HG03558 (cell line): ENCODE results near the gene APBB2.
A peak's percentile ranks its signal among the peaks of the same experiment; 100 is the strongest.
"Not testable (repeated sequence)": the region's sequence is repeated elsewhere in the genome, so short reads cannot be mapped to it uniquely, and the experiment has no call there.

Source experiments
- ATAC-seq: cut with Tn5 transposase; IDR thresholded peaks from one replicate; pipeline ENCODE4 v1.9.1; 2021; ENCODE audit warnings: moderate number of reproducible peaks; ENCODE audit not compliant: unreplicated experiment; ENCODE audit errors: extremely low read depth

Gene APBB2

DNA sequence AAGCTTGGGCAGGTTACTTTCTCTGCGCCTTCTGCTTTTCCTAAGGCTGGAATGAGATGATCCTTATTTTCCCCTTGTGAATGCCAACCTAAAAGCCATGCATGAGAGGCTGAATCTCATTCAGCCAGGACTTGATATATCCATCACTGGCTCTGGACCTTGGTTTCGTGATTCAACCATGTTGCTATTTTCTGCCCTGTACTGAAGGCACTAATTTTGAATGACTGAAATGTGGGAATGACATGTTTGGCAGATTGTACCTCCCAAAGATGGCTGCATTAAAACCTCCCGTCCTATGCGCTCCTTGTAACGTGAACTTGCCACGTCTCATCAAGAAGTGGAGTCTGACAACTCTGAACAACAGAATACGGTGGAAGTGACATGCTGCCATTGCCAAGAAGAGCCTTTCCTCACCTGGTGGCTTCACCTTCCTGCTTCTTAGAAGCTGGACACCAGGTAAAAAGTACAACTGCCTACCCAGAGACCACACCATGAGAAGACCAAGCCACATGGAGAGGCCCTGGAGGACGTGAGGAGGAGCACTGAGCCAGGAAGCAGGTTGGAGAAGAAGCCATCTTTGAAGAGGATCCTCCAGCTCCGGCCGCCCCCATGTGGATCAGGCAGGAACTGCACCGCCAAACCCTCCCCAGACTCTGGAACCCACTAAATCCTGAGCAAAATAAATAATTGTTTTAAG, 290.1 kb downstream of the APBB2 start:
- no peak for ATAC-seq

DNA sequence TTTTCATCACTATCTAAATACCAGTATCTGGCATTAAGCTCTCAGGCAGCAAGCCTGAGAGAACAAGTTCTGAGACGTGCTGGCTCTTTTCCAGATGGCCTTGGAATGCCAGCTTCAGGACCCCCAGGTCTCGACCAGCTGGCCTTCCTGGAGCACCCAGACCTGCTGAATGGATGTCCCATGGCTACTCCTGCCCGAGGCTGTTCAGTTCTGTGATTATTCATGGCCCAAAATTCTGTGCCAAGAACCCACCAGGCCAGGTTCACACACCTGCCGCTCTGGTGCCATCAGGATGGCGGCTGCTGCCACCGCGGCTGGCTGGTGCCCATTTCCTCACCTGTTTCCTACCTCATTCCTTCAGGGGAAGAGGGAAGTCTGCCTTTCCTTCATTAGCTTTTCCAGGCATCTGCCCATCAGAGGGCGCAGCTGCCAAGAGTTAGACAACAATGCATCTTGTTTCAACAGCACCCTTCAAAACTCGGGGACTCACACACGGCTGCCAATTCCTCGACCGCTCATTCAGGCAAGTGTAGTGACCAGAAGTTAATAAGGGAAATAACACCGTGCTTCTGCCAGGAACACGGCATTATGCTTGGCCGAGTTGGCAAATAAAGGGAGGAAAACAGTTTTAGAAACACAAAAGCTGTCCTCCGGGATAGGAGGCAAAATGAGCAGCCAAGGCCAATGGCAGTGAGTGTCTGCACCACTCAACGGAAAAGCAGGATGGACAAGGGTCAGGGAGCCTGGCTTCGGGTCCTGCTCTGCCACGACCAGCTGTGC, 290.8 kb downstream of the APBB2 start:
- no peak for ATAC-seq

DNA sequence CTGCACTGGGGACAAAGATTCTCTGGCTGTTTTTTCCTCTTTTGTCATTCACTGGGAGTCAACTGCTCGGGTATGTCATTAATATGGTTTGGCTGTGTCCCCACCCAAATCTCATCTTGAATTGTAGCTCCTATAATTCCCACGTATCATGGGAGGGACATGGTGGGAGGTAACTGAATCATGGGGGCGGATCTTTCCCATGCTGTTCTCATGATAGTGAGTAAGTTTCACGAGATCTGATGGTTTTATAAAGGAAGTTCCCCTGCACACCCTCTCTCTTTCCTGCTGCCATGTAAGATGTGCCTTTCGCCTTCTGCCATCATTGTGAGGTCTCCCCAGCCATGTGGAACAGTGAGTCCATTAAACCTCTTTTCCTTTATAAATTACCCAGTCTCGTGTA, 294.4 kb downstream of the APBB2 start:
- not testable (repeated sequence) for ATAC-seq

DNA sequence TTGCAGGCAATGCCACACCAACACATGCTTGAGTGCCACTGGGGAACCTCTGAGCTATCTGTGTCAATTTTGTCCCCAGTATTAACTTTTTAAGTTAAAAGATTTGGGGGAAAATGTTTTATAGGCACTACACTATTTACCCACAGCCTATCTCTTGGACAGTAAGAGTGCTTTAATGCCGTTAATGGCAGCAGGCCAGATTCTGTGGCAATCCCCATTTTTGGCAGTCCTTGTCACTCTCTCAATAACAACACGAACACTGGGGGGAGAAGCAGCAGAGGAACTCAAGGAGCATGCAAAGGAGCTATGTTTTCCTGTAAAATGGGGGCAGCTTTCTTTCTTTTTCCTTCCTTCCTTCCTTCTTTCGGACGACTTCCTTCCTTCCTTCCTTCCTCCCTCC, 296.0 kb downstream of the APBB2 start:
- ATAC-seq = no peak

DNA sequence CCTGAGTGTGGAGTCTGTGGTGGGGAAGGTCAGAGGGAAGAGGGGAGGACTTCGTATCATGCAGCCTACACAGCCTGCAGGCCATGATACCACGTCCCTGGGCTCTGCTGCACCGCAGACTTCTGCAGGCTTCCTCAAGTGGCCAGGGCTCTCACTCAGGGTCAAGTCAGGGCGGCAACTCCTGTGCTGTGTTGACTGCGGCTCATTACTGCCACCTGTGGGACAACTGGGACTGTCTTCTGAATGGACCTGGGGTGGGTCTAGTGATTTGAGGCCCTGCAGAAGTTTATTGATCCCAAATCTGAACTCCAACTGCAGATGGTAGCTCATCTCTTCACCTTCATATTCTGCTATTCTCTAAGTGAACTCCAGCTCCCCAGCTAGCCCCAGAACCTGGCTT, 297.5 kb downstream of the APBB2 start:
- ATAC-seq = peak; percentile 83

DNA sequence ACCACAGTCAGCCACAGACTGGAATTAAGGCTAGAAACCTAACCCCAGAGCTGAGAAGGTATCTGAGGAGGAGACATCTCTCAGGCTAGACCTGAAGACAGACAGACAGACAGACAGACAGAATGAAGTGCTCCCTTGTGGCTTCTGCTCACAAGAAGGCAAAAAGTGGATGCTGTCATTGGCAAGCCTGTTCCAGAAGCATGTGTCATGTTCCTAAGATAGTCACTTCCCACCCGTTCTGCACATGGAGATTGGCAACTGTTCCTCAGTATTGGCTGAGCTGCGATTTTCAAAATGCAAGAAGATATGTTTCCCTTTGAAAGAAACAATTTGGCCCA, 298.2 kb downstream of the APBB2 start:
- no peak for ATAC-seq

DNA sequence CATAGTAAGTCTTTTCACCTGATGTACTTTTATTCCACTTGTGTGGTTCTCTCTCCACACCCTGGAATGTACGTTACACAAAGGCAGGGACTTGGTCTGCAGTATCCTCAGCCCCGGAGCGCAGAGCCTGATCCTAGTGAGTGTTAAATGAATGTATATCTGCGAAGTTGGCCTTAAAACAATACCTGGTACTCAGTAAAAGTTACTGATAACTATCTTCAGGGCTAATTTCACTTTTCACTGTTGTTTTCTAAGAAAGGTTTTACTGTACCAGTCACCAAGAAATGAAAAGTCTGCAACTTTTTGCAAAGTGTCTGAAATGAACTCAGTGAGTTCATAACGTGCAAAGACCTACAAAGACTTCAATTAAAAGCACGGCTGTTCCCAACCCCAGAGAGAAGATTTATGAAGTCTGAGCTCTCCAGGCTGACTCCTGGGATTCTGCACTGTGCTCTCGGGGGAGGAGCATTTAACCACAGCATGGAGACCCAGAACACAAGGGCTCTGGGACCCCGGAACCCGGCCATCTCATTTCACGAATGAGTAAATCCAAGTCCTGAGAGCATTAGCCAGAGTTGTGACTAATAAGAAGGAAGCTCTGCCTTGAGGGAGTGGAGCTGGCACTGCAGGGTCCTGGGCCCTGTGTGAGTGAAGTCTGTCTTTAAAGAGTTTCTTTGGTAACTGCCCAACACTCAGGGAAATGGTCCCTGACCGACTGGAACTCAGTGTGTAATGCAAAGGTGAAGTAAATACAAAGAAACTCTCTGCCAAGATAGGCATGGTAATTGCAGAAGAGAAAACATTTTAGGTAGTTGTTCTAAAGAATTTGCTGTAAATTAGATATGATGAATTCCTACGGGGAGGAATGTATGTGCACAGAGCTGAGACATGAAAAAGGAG, 298.8 kb downstream of the APBB2 start:
- ATAC-seq = no peak

DNA sequence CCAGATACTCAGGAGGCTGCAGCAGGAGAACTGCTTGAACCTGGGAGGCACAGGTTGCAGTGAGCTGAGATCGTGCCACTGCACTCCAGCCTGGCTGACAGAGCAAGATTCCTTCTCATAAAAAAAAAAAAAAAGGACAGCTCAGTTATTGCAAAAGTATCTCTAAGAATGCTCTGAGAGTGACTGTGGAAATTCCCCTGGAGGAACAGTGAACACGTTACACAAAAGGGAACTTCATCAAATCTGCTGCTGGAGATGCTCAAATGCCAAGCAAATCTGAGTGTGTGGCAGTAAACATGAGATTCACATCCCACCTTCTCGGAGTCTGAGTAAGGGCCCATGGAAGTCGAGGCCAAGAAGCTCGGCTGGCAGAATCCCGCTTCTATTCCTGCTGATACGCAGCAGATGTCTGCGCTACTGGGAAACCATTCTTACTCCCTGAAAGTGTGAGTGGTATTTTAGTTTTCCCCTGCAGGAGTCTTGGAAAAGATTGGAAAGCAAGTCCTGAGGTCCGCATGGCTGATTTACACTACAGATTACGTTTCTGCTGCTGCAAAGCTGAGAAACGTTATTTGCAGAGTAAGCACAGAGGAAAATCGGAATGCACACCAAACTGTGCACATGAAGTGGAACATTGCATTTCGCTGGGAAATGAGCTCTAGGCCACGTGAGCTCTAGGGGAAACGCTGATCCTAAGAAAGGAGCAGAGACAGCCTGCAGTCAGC, 301.7 kb downstream of the APBB2 start:
- no peak for ATAC-seq

DNA sequence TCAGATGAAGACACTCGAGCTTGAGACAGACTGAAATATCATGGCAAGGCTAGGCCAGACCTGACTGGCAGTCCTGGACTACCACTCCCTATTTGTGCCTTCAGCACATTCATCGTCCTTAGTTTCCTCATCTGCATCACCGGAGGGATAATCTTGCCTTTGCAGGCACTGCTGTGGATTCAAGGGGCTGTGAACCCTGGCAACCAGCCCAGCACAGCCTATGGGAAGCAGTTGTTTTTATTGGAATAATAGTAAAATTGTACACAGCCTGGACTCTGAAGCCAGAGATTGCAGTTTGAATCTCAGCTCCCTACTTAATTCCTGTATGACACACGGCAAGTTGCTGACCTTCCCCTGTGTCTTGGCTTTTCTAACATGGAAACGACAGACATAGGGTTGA, 303.6 kb downstream of the APBB2 start:
- no peak for ATAC-seq

DNA sequence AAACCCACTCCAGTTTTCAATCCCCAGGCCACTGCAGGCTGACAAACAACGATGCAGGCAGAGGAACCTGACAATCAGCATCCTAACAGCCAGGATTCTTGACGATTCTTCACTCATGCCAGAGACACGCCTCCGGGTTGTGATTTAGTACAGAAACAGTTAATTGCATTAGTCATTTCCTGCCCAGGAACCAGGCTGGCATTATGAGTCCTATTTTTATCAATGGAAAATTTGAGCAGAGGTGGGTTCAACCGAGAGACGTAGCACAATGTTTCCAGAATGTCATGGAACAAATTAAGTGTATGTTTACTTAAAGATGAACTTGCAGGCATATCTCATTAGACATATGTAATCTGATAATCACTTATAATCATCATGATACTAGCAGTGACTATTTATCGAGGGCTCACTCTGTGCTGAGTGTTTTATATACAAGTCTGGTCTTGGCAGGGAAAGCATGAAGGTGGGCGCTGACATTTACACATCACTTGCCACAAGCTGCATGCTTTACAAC, 304.9 kb downstream of the APBB2 start:
- no peak for ATAC-seq

DNA sequence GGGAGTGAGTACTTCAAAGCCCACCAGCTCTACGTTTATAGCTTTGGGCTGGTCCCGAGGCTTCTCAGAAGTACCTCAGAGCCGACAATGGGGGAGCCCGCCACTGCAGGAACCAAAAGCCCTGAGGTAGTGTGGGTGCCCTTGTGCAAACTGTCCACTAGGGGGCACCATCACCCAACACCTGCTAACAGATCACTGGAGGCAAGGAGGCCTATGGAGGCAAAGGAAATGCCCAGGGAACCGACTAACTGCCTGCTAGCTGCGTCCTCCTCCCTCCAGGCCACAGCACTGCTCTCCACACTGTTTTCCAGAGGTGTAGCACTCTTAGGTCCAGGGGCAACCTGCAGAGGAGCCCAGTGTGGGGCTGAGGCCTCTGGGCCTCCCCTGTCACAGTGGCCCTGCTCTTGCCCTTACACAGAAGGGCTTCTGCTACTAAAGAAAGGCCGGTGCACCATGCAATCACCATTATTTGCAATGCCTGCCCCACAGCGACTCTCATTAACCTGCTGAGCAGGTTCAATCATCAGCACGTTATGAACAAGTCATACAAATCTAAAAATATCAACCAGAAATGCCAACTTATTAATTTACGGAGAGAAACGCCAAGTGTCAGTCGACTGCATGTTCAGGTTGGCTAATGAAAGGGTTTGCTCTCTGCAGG, 305.5 kb downstream of the APBB2 start:
- ATAC-seq = peak; percentile 68

DNA sequence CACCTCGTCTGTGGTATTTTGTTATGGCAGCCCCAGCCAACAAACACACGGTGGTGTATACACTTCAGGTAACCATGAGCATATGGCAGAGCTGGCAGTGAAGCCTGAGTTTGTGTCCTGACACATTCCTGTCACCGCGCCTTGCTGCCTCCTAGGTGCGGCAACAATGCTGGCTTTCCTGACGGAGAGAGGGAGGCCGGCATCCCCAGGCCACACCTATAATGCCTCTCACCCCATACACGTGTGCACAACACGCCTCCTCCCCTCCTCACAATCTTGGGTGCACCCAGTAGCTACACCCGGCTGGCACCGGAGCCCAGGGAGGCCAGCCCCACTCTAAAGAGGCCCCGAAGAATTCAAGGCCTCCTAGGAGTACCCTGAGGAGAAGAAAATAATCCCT, 306.0 kb downstream of the APBB2 start:
- no peak for ATAC-seq

DNA sequence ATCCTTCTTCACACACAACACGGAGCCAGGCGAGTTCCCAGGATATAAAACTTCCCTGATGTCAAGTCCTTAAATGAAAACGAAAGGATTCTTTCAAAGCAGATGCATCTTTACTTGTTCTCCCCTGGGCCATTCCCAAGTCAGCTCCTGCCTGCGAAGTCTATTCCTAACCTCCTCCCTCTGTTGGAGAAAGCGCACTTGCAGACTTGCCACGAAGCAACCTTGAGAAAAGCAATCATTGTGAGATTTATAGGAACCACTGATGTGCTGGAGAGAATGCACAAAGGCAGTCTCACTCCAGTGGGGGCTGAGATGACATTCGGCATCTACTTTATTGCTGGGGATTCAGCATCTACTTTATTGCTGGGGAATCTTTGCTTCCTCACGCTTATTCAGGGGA, 308.9 kb downstream of the APBB2 start:
- ATAC-seq = no peak

DNA sequence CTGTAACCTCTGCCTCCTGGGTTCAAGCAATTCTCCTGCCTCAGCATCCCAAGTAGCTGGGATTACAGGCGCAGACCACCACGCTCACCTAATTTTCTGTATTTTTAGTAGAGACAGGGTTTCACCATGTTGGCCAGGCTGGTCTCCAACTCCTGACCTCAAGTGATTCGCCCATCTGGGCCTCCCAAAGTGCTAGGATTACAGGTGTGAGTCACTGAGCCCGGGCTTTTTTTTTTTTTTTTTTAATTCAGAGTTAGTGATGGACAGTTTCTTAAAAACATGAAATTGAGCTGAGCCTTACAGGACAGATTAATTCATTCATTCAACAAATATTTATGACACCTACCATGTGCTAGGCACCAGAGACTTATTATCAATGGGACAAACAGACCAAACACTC, 313.8 kb downstream of the APBB2 start:
- not testable (repeated sequence) for ATAC-seq

DNA sequence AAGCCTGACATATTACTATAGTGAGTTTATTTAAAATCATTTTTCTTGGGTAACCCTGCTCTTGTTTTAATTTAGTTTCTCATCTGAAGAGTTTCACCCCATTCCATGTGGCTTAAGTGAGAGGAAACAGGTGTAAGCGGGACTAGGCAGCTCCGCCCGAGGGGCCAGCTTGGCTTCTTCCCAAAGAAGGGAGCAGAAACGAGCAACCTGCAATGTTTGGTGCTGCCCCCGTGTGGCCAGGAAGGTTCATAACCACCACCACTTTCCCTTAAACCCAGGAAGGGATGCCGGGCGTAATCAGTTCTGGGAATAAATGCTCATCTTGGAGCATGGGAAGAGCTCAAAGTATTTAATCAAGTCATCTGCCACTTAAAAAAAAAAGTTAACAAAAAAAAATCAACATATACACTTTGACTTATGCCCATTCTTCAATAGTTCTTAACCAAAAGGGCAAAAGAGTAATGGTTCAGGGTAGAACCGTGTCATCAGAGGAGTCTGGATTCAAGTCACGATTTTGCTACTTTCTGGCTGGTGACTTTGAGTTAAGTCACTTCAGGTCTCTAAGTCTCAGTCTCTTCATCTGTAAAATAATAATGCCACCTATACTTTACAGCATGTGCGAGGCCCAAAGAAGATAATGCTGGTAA, 316.7 kb downstream of the APBB2 start:
- no peak for ATAC-seq

DNA sequence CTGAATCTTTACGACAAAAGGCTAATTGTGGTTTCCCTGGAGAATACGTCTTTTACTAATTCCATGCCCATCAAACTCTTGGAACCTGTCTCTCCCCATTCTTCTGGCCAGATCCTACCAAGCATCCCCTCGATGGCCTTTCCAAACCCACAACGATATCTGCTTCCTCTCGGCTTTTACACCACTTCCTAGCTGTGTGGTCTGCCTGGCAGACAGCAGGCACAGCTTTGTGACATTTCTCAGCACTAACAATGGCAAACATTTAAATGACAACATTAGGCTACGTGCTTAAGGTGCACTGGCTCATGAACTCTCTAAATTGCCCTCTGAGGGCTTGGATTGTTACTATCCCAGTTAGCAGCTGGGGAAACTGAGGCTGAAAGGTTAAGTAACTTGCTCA, 323.6 kb downstream of the APBB2 start:
- ATAC-seq = no peak

DNA sequence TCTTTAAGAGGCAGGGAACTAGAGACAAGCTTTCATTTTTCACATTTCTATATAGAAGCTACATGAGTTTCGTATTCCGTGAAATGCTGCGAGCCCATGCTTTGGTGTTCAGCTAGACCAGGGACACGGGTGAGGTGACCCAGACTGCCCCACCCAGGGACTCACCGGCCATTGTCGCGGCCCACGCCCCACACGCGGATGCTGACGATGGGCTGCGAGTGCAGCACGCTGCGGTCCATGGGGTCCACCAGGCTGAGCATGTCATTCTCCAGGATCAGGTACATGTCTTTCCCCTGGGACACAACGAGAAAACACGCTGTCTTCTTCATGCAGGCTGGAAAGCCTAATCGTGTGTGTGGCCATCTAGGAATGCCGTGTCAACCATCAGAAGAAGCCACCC, 324.1 kb downstream of the APBB2 start:
- ATAC-seq = no peak

DNA sequence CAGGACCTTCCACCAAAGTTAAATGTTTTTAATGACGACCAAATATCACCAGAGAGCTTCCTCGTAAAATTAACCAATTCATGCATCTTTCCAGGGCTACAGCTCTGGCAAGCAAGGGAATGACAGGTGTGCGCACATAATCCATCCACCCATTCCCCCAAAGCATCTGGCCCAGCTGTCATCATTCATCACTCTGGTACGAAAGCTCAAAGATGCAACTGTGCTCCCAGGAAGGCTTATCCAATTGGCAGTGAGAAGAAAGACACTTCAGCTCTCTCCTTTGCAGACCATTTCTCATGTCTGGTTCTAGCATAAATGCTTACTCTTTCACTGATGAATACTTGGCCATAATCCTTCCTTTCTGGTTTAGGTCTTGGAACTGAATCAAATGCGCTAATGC, 325.4 kb downstream of the APBB2 start:
- no peak for ATAC-seq

DNA sequence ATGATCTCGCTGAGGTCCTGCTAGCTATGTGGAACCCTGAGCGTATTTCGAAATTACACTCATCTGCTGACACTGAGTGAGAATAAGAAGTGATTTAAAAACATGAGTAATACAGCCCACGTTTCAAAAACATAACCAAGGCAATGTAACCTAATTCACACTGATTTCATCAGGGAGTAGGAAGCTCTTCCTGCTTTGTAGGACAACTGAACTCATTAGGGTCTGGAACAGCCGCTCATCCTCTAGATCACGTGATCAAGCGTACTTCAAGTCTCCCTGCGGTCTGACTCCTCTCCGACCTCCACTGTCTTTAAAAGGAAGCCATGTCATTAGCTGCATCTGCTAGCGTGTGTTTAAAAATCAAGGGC, 326.6 kb downstream of the APBB2 start:
- no peak for ATAC-seq
